Immature natural killer cell (primary cell): ENCODE measurements around the gene ALX3. TPM values are rescaled to one million over a fixed set of nuclear protein-coding genes. Genes with fewer than 3 reads are reported as not detected.

Experiments
- DNase-seq, 3 donors: peaks; one replicate each; pipeline ENCODE4 v3.0.0; 2022; ENCODE audit warnings: mixed read lengths in 1 of 3
- H3K27ac Mint-ChIP-seq, 6 donors: one replicate each; pipeline ENCODE4 v1.8.0; 2020; ENCODE audit warnings: mixed read lengths in 6 of 6, mild to moderate bottlenecking in 5 of 6, inconsistent platforms in 4 of 6, moderate library complexity in 3 of 6
- H3K27me3 Mint-ChIP-seq, 3 donors: one replicate each; pipeline ENCODE4 v1.8.0; 2020 to 2021; ENCODE audit warnings: low read depth in 3 of 3, mild to moderate bottlenecking in 3 of 3, mixed read lengths in 3 of 3, moderate library complexity in 3 of 3, inconsistent platforms in 1 of 3
- H3K36me3 Mint-ChIP-seq, 3 donors: one replicate each; pipeline ENCODE4 v1.8.0; 2020; ENCODE audit warnings: mixed read lengths in 3 of 3, inconsistent platforms in 2 of 3, mild to moderate bottlenecking in 2 of 3
- H3K4me1 Mint-ChIP-seq, 2 donors: one replicate each; pipeline ENCODE4 v1.8.0; 2020; ENCODE audit warnings: inconsistent platforms in 2 of 2, mild to moderate bottlenecking in 2 of 2, mixed read lengths in 2 of 2, moderate library complexity in 1 of 2
- H3K4me3 Mint-ChIP-seq, 5 donors: one replicate each; pipeline ENCODE4 v1.8.0; 2020; ENCODE audit warnings: mild to moderate bottlenecking in 5 of 5, mixed read lengths in 5 of 5, inconsistent platforms in 3 of 5, moderate library complexity in 3 of 5
- H3K9me3 Mint-ChIP-seq, 6 donors: one replicate each; pipeline ENCODE4 v1.8.0; 2020; ENCODE audit warnings: mild to moderate bottlenecking in 6 of 6, mixed read lengths in 6 of 6, inconsistent platforms in 4 of 6, moderate library complexity in 3 of 6
- polyA plus RNA-seq, 3 donors: library from polyadenylated mRNA; unstranded; fragments of 300-500 nt; fragmentation: Illumina TruSeq; gene quantifications; one replicate each; pipeline ENCODE4 v1.2.3, GENCODE V29; 2021

Gene ALX3
- polyA plus RNA-seq, 3 donors from 2014 or later, result not detected

- H3K9me3 Mint-ChIP-seq, result no peaks in the 10 kb centered on the region
- H3K27ac Mint-ChIP-seq, result no peak overlapping the region
- DNase-seq, result no peak
- H3K4me3 Mint-ChIP-seq, result no peak overlapping the region
- peaks cover 0 to 2% (median 0%) of the 10 kb centered on the region in 3 donors for H3K27me3 Mint-ChIP-seq
- H3K4me1 Mint-ChIP-seq, result no peaks in the 10 kb centered on the region
- peaks cover 20 to 48% (median 26%) of the 10 kb centered on the region in 3 donors for H3K36me3 Mint-ChIP-seq
These were observed 14.2 kb downstream of the ALX3 start for GRCh38 chr1:110056285-110056683.

- Mint-ChIP-seq H3K27me3 (peaks cover 0 to 2% (median 0%) of the 10 kb centered on the region in 3 donors), H3K4me3 (no peak overlapping the region), H3K4me1 (no peaks in the 10 kb centered on the region), H3K36me3 (peaks cover 20 to 52% (median 30%) of the 10 kb centered on the region in 3 donors), H3K9me3 (no peaks in the 10 kb centered on the region), H3K27ac (peak overlapping the region in 1 of 6 donors; percentile 14)
- no peak for DNase-seq
These were observed 14.8 kb downstream of the ALX3 start for GRCh38 chr1:110055493-110056284.

- Mint-ChIP-seq H3K27me3 (peaks cover 0 to 2% (median 0%) of the 10 kb centered on the region in 3 donors), H3K4me1 (no peaks in the 10 kb centered on the region), H3K9me3 (no peaks in the 10 kb centered on the region), H3K36me3 (peaks cover 21 to 49% (median 31%) of the 10 kb centered on the region in 3 donors), H3K4me3 (no peak overlapping the region), H3K27ac (no peak overlapping the region)
- peak; percentile 43 to 51 (median 47) for DNase-seq
These were observed 16.7 kb downstream of the ALX3 start for GRCh38 chr1:110053552-110054428.

DNA sequence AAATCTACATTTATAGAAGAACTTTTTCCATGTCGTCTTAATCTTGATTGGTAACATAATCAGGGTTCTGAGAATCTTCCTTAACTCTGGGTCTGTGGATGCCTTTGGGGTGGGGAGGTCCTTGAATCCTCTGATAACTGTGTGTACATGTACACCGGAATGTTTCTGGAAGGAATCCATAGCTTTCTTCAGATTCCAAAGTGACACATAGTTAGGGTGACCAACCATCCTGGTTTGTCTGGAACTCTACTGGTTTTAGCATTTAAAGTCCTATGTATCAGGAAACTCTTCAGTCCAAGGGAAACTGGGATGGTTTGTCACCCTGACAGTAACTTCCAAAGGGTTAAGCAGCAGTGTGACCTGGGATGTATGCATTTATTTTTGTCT lies 19.2 kb downstream of the ALX3 start:
- H3K4me3 Mint-ChIP-seq, result no peak overlapping the region
- no peak for DNase-seq
- H3K27me3 Mint-ChIP-seq, result peaks cover 0 to 2% (median 0%) of the 10 kb centered on the region in 3 donors
- H3K9me3 Mint-ChIP-seq, result no peaks in the 10 kb centered on the region
- H3K36me3 Mint-ChIP-seq, result peaks cover 22 to 56% (median 36%) of the 10 kb centered on the region in 3 donors
- no peak overlapping the region for H3K27ac Mint-ChIP-seq
- H3K4me1 Mint-ChIP-seq, result no peaks in the 10 kb centered on the region

GRCh38 chr1:110050602-110051261 lies 19.7 kb downstream of the ALX3 start:
- no peak for DNase-seq
- no peaks in the 10 kb centered on the region for H3K4me1 Mint-ChIP-seq
- peaks cover 22 to 60% (median 36%) of the 10 kb centered on the region in 3 donors for H3K36me3 Mint-ChIP-seq
- H3K4me3 Mint-ChIP-seq, result no peak overlapping the region
- H3K27ac Mint-ChIP-seq, result no peak overlapping the region
- no peaks in the 10 kb centered on the region for H3K9me3 Mint-ChIP-seq
- peaks cover 0 to 2% (median 0%) of the 10 kb centered on the region in 3 donors for H3K27me3 Mint-ChIP-seq

DNA sequence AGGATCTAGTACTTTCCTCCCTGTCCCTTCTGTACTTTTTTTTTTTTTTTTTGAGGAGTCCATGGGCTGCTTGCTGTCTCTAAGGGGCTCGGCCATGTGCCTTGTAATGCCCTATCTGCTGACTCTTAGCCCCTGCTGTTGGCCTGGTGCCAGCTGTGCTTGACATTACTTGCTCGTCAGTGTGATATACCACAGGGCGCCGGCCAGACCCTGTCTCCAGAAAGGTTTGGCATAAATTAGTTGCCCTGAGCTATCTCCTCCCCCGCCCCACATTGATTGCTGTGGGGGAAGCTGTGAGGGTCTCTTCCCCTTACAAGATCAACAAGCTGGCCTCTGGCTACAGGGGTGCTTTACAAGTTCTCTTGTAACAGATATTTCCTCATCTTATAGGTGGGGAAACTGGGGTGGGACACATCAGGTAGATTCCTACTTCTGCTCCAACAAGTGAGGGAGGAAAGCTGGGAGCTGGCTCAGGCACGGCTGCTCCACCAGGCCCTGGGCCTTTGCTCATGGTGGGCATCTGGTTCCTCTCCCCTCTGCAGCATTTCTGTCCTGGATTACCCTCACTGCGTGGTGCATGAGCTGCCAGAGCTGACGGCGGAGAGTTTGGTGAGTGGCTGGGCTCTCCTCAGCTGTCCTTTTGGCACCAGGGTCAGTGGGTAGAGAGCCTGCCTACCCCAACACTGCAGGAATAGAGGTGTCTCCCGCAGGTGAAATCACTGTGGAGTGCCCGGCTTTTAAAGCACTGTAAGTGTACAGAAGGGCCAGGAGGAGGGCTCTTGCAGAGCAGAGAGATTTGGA lies 20.5 kb downstream of the ALX3 start:
- Mint-ChIP-seq H3K9me3 (no peaks in the 10 kb centered on the region), H3K4me1 (no peaks in the 10 kb centered on the region), H3K36me3 (peaks cover 26 to 62% (median 40%) of the 10 kb centered on the region in 3 donors), H3K27me3 (peaks cover 0 to 2% (median 0%) of the 10 kb centered on the region in 3 donors), H3K4me3 (no peak overlapping the region), H3K27ac (no peak overlapping the region)
- no peak for DNase-seq

- no peaks in the 10 kb centered on the region for H3K4me1 Mint-ChIP-seq
- no peak overlapping the region for H3K27ac Mint-ChIP-seq
- H3K36me3 Mint-ChIP-seq, result peaks cover 29 to 64% (median 38%) of the 10 kb centered on the region in 3 donors
- peaks cover 0 to 2% (median 0%) of the 10 kb centered on the region in 3 donors for H3K27me3 Mint-ChIP-seq
- H3K9me3 Mint-ChIP-seq, result no peaks in the 10 kb centered on the region
- DNase-seq, result no peak
- H3K4me3 Mint-ChIP-seq, result no peak overlapping the region
These were observed 21.4 kb downstream of the ALX3 start for GRCh38 chr1:110048923-110049601.

GRCh38 chr1:110048240-110048639 lies 22.2 kb downstream of the ALX3 start:
- H3K27ac Mint-ChIP-seq, result no peak overlapping the region

DNA sequence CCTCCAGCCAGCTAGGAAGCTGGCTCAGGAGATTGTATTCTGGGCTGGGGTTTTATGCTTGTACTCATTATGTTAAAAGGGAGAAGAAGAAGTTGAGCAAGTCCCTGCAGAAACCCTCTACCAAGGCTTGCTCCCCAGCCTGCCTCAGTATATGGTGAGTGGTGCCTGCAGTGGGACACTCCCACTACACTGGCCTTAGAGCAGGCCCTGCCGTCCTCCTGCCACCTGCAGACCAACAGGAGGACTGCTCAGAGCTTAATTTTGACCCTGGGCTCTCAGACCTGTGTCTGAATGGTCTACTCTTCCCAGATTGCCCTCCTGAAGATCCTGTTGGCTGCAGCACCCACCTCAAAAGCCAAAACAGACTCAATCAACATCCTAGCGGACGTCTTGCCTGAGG lies 23.0 kb downstream of the ALX3 start:
- no peak overlapping the region for H3K27ac Mint-ChIP-seq
- H3K36me3 Mint-ChIP-seq, result peaks cover 26 to 58% (median 38%) of the 10 kb centered on the region in 3 donors
- DNase-seq, result no peak

More at GRCh38 chr1:110048240-110048639, 22.2 kb downstream of the ALX3 start:
- Mint-ChIP-seq H3K9me3 (no peaks in the 10 kb centered on the region), H3K36me3 (peaks cover 26 to 60% (median 38%) of the 10 kb centered on the region in 3 donors), H3K4me1 (no peaks in the 10 kb centered on the region), H3K4me3 (no peak overlapping the region), H3K27me3 (peaks cover 0 to 2% (median 0%) of the 10 kb centered on the region in 3 donors)
- DNase-seq, result no peak

GRCh38 chr1:110043016-110043415 lies 27.5 kb downstream of the ALX3 start:
- Mint-ChIP-seq H3K27me3 (peaks cover 0 to 1% (median 0%) of the 10 kb centered on the region in 3 donors), H3K4me1 (no peaks in the 10 kb centered on the region), H3K9me3 (no peaks in the 10 kb centered on the region), H3K36me3 (peaks cover 20 to 65% (median 25%) of the 10 kb centered on the region in 3 donors), H3K4me3 (peak overlapping the region in 1 of 5 donors; percentile 14), H3K27ac (no peak overlapping the region)
- no peak for DNase-seq

More for the DNA sequence above, 23.0 kb downstream of the ALX3 start:
- no peaks in the 10 kb centered on the region for H3K9me3 Mint-ChIP-seq
- peaks cover 0 to 2% (median 1%) of the 10 kb centered on the region in 3 donors for H3K27me3 Mint-ChIP-seq
- no peaks in the 10 kb centered on the region for H3K4me1 Mint-ChIP-seq
- H3K4me3 Mint-ChIP-seq, result no peak overlapping the region

GRCh38 chr1:110040548-110040947 lies 29.9 kb downstream of the ALX3 start:
- no peak for DNase-seq
- H3K27me3 Mint-ChIP-seq, result peaks cover 0 to 1% (median 0%) of the 10 kb centered on the region in 3 donors
- H3K9me3 Mint-ChIP-seq, result no peaks in the 10 kb centered on the region
- H3K4me1 Mint-ChIP-seq, result peaks cover 11 to 15% of the 10 kb centered on the region in 2 donors
- H3K4me3 Mint-ChIP-seq, result no peak overlapping the region
- H3K27ac Mint-ChIP-seq, result no peak overlapping the region
- H3K36me3 Mint-ChIP-seq, result peaks cover 15 to 48% (median 16%) of the 10 kb centered on the region in 3 donors

GRCh38 chr1:110039641-110040040 lies 30.8 kb downstream of the ALX3 start:
- Mint-ChIP-seq H3K4me3 (no peak overlapping the region), H3K27me3 (peaks cover 0 to 3% (median 0%) of the 10 kb centered on the region in 3 donors), H3K36me3 (peaks cover 13 to 42% (median 14%) of the 10 kb centered on the region in 3 donors), H3K27ac (no peak overlapping the region), H3K9me3 (no peaks in the 10 kb centered on the region), H3K4me1 (peaks cover 17 to 21% of the 10 kb centered on the region in 2 donors)
- no peak for DNase-seq
